MCF 10A (cell line): ENCODE results near the gene RIPOR1. TPM values are rescaled to one million over a fixed set of nuclear protein-coding genes. Genes with fewer than 3 reads are reported as not detected.
A peak's percentile ranks its signal among the peaks of the same experiment; 100 is the strongest.
"Not testable (repeated sequence)": the region's sequence is repeated elsewhere in the genome, so short reads cannot be mapped to it uniquely, and the experiment has no call there.

ENCODE experiments used
- BruUV-seq: library from RNA; stranded (reverse); fragments of 400-500 nt; replicated peaks from 2 replicates; lab custom pipeline; 2021; lab: Mats Ljungman, UMichigan
- CTCF ChIA-PET: fragments of 300-600 bp; sonication (Branson Sonifier 250); formaldehyde crosslinking; extraction: SDS; loops from one replicate; lab custom pipeline; 2021; ENCODE audit warnings: antibody characterized with exemption, inconsistent platforms; lab: Yijun Ruan, JAX
- POLR2A ChIA-PET: fragments of 300-600, 350-650 bp; sonication (Branson Sonifier 250); formaldehyde crosslinking; extraction: SDS; loops from one replicate; lab custom pipeline; 2020; ENCODE audit warnings: antibody characterized with exemption, inconsistent platforms; lab: Yijun Ruan, JAX
- DNase-seq: peaks from one replicate; pipeline ENCODE4 v3.0.0-alpha.2; 2018; ENCODE audit not compliant: unreplicated experiment
- H3K27ac Mint-ChIP-seq: one replicate; pipeline ENCODE4 v1.8.0; 2022; ENCODE audit warnings: mild to moderate bottlenecking, low read depth, mixed read lengths; ENCODE audit not compliant: unreplicated experiment
- H3K27me3 Mint-ChIP-seq: one replicate; pipeline ENCODE4 v1.8.0; 2022; ENCODE audit warnings: mixed read lengths; ENCODE audit not compliant: insufficient read depth, unreplicated experiment
- H3K36me3 Mint-ChIP-seq: one replicate; pipeline ENCODE4 v1.8.0; 2022; ENCODE audit warnings: mild to moderate bottlenecking, moderate library complexity, mixed read lengths; ENCODE audit not compliant: insufficient read depth, unreplicated experiment
- H3K4me1 Mint-ChIP-seq: one replicate; pipeline ENCODE4 v1.8.0; 2022; ENCODE audit warnings: mixed read lengths; ENCODE audit not compliant: insufficient read depth, unreplicated experiment
- H3K4me3 Mint-ChIP-seq: one replicate; pipeline ENCODE4 v1.8.0; 2022; ENCODE audit warnings: mild to moderate bottlenecking, moderate library complexity, mixed read lengths; ENCODE audit not compliant: unreplicated experiment
- H3K9me3 Mint-ChIP-seq: one replicate; pipeline ENCODE4 v1.8.0; 2022; ENCODE audit warnings: mixed read lengths; ENCODE audit not compliant: unreplicated experiment
- intact Hi-C: fragments of 100-400 bp; cut with micrococcal nuclease; formaldehyde crosslinking; loops from 2 replicates; pipeline ENCODE4 v1.14.1; 2022
- total RNA-seq: library from RNA; stranded (reverse); gene quantifications from 2 replicates; pipeline ENCODE4 v1.2.3, GENCODE V29; 2022
- TF ChIP-seq, protein P1 (sequence below): fragments of 200-600 bp; IDR thresholded peaks from one replicate; pipeline ENCODE4 v1.8.0; 2022; ENCODE audit warnings: antibody characterized with exemption, mild to moderate bottlenecking; ENCODE audit not compliant: unreplicated experiment

Gene RIPOR1
- total RNA-seq, 1 experiment from 2014 or later: 43.2 TPM

DNA sequence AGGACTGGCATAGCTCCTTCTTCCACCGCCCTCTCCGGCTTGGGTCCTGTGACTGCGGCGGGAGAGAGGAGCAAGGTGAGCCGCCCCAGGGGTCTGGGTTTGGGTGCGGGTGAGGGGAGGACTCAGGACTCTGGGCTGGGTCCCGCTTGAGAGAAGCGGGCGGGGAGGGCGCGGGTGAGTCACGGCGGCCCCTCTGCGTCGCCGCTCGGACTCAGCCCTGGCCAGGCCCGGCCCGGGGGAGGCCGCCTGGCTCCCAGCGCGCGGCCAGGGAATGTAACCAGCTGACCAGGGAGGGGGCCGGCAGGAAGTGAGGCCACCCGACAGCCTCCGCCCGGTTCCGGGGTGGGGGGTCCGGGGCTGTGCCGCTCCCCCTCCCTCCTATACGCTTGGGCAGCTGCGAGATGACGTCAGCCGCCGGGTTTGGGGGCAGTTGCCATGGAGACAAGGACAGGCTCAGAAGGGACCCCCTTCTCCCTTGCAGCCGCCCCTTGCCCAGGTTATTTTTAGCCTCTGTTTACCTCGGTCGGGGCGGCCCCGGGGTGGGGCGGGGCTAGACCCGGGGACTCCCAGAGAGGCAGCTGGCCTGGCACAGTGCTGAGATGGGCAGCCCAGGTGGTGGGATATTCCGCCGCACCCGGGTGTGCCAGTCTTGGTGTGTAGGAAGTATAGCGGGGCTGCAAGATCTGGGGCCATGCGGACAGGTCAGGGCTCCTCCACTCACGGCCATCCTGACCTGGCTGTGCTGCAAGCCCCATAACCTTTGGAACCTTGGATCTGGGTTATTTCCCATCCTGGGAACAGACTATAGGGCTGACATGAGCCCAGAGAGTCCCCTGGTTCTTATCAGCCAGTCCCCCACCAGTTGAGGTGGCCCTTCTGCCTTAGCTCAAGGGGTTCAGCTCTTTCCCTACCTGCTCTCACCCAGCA is 1.6 kb downstream of the RIPOR1 start:
- Mint-ChIP-seq H3K4me1 (peaks cover 33% of the 10 kb centered on the region), H3K27me3 (no peaks in the 10 kb centered on the region), H3K27ac (peak overlapping the region; percentile 88), H3K4me3 (peak overlapping the region; percentile 82), H3K9me3 (no peaks in the 10 kb centered on the region), H3K36me3 (peaks cover 13% of the 10 kb centered on the region)
- TF ChIP-seq, protein P1, sequence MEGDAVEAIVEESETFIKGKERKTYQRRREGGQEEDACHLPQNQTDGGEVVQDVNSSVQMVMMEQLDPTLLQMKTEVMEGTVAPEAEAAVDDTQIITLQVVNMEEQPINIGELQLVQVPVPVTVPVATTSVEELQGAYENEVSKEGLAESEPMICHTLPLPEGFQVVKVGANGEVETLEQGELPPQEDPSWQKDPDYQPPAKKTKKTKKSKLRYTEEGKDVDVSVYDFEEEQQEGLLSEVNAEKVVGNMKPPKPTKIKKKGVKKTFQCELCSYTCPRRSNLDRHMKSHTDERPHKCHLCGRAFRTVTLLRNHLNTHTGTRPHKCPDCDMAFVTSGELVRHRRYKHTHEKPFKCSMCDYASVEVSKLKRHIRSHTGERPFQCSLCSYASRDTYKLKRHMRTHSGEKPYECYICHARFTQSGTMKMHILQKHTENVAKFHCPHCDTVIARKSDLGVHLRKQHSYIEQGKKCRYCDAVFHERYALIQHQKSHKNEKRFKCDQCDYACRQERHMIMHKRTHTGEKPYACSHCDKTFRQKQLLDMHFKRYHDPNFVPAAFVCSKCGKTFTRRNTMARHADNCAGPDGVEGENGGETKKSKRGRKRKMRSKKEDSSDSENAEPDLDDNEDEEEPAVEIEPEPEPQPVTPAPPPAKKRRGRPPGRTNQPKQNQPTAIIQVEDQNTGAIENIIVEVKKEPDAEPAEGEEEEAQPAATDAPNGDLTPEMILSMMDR: no peak
- CTCF ChIA-PET: interaction anchor here (0.6 to 7.7 kb wide), 9 partner anchors 9 to 351 kb away, joined by 3 to 60 read pairs (median 3); partner anchors contain the start of gene CTCF
- BruUV-seq: no TSS peak
- peak; percentile 34 for DNase-seq
- POLR2A ChIA-PET: interaction anchor here (0.6 to 2.4 kb wide), 12 partner anchors 9 to 130 kb away, joined by 3 to 12 read pairs (median 5); partner anchors contain the start of gene ACD
- intact Hi-C loops: no loop called here

DNA sequence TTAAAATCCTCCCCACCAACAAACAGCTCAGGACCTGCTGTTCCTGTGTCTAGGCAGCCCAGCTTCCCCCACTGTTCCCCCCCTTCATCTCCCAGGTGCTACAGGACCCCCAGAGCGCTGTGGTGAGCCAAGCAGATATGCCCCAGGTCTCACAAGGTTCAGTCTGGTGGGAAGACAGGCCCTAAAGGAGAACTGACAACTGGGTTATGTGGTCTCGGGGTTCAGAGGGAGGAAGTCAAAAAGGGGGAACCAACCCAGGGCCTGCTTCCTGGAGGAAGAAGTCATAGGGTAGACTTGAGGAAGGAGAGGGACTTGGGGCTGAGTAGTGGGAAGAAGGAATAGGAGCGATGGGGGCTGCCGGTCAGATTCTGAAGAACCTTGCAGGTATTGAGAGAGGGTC is 2.6 kb downstream of the RIPOR1 start:
- Mint-ChIP-seq H3K9me3 (no peaks in the 10 kb centered on the region), H3K36me3 (peaks cover 18% of the 10 kb centered on the region), H3K27ac (no peak overlapping the region), H3K4me3 (peak overlapping the region; percentile 82), H3K27me3 (no peaks in the 10 kb centered on the region), H3K4me1 (peaks cover 41% of the 10 kb centered on the region)
- BruUV-seq: no TSS peak
- TF ChIP-seq, protein P1: no peak
- POLR2A ChIA-PET: interaction anchor here (0.6 to 2.0 kb wide), 3 partner anchors 10 to 25 kb away, joined by 3 to 8 read pairs (median 3); no protein-coding TSS in a partner anchor
- CTCF ChIA-PET: interaction anchor here (0.6 to 7.7 kb wide), 6 partner anchors 10 to 125 kb away, joined by 3 to 60 read pairs (median 4); no protein-coding TSS in a partner anchor
- no peak for DNase-seq
- intact Hi-C loops: no loop called here

DNA sequence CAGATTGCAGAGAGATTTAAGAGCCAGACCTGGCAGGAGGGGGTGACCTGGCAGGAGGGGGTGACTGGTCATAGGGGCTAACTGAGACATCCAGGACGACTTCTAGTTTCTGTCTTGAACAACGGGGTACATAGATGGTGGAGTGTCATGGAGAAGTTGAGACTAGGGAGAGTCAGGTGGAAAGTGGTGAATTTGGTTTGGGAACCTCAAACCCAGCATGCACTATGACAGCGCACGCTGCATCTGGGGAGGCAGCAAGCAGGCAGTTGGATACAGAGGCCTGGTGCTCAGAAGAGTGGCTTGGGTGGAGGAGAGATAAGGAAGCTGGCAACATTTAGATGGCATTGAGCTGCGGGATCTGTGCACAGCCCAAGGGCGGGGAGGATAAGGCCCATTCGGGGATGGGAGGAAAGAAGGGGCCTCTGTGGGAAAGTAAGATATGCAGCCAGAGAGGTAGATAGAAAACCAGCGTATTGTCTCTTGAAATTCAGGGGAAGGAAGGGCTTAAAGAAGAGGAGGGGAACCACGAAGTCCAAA is 4.5 kb downstream of the RIPOR1 start:
- H3K9me3 Mint-ChIP-seq: no peaks in the 10 kb centered on the region
- no TSS peak for BruUV-seq
- peaks cover 46% of the 10 kb centered on the region for H3K4me1 Mint-ChIP-seq
- no peak for DNase-seq
- ChIA-PET POLR2A (interaction anchor here (0.8 to 1.5 kb wide), 4 partner anchors 12 to 58 kb away, joined by 3 to 6 read pairs (median 3); partner anchors contain the start of gene CTCF), CTCF (interaction anchor here (0.5 to 7.7 kb wide), 5 partner anchors 12 to 505 kb away, joined by 3 to 60 read pairs (median 3); partner anchors contain the start of gene CARMIL2)
- TF ChIP-seq, protein P1: no peak
- intact Hi-C loops: no loop called here
- H3K36me3 Mint-ChIP-seq: peaks cover 26% of the 10 kb centered on the region
- H3K4me3 Mint-ChIP-seq: no peak overlapping the region
- no peak overlapping the region for H3K27ac Mint-ChIP-seq
- no peaks in the 10 kb centered on the region for H3K27me3 Mint-ChIP-seq

DNA sequence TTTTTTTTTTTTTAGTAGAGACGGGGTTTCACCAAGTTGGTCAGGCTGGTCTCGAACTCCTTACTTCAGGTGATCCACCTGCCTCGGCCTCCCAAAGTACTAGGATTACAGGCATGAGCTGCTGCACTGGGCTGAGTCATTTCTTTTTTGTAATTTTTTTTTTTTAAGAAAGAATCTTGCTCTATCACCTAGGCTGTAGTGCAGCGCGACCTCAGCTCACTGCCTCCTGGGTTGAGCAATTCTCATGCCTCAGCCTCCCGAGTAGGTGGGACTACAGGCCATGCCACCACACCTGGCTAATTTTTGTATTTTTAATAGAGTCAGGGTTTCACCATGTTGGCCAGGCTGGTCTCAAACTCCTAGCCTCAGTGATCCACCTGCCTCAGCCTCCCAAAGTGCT is 5.4 kb downstream of the RIPOR1 start:
- CTCF ChIA-PET: interaction anchor here (5.2 to 7.7 kb wide), 2 partner anchors 12 to 13 kb away, joined by 56 to 60 read pairs; no protein-coding TSS in a partner anchor
- POLR2A ChIA-PET: interaction anchor here (0.6 to 1.5 kb wide), 2 partner anchors 29 to 172 kb away, joined by 3 read pairs; partner anchors contain the start of gene CTCF
- H3K9me3 Mint-ChIP-seq, H3K27ac Mint-ChIP-seq, H3K4me3 Mint-ChIP-seq, DNase-seq, intact Hi-C loops, H3K27me3 Mint-ChIP-seq, BruUV-seq: not testable (repeated sequence)
- peaks cover 46% of the 10 kb centered on the region for H3K4me1 Mint-ChIP-seq
- H3K36me3 Mint-ChIP-seq: peaks cover 26% of the 10 kb centered on the region
